Stimulated activated CD8-positive, alpha-beta memory T cell treated with anti-CD3 and anti-CD28 coated beads, Interleukin-2, amount 100 ng/mL, for 48 hours (primary cell): Measurements from ENCODE around the gene GTF2F2.

Source experiments
- DNase-seq, 2 donors: peaks; one replicate each; pipeline ENCODE4 v3.0.0-alpha.2; 2020; ENCODE audit warnings: low read depth in 2 of 2

GTF2F2 gene

GRCh38 chr13:45122941-45123340 lies 2.6 kb downstream of the GTF2F2 start:
- DNase-seq, result no peak

DNA sequence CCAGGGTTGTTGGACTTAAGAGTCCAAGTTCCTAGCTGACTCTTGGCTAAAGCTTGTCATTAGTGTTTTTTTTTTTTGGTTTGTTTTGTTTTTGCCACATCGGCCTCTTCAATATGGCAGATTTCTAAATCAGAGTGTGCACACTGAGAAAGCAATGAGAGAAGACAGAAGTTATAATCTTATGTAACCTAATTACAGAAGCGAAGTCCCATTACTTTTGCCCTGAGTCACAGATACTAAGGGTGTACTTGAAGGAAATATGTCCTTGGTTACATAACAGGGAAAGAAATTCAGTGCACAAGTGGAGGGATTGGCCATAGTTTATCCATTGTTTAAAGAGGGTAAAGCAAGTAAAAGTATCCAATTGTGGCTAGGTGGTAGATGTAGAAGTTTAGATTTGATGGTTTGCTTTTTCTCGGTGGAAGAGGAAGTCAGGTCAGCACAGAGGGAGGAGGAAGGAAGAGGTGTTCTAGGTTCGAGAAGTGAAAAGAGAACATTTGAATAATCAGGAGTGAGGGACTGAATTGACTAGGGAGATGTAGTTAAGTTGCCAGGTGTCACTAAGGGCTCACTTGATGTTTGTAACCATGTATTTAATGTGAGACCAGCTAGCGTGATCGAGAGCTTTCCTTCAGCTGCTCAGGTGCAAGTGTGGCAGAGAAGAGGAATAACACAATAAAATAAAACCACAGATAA lies 12.2 kb downstream of the GTF2F2 start:
- no peak for DNase-seq

- DNase-seq, result no peak
These were observed 13.2 kb downstream of the GTF2F2 start for GRCh38 chr13:45133396-45134118.

GRCh38 chr13:45136741-45137504 lies 16.6 kb downstream of the GTF2F2 start:
- no peak for DNase-seq

GRCh38 chr13:45137526-45137925 lies 17.2 kb downstream of the GTF2F2 start:
- DNase-seq, result no peak

GRCh38 chr13:45138282-45138681 lies 18.0 kb downstream of the GTF2F2 start:
- DNase-seq, result no peak

DNA sequence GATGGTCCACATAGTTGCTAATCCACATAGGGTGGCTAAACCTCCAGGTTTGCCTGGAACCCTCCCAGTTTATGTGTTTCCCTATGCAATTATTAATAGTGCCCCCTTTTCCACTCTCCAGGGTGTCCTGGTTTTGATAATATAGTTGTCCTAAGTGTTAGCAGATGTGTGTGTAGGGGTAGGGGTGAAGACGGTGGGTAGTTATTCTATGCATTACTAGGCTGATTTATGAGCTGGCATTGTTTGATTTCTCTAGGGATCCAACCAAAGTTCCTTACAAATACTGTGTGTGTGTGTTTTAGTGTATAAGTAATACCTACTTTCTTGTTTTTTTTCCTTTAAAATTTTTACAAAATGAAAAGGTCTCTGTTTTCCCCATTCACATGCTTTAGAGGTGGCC lies 21.1 kb downstream of the GTF2F2 start:
- DNase-seq, result no peak

- no peak for DNase-seq
These were observed 22.4 kb downstream of the GTF2F2 start for GRCh38 chr13:45142440-45143345.

DNA sequence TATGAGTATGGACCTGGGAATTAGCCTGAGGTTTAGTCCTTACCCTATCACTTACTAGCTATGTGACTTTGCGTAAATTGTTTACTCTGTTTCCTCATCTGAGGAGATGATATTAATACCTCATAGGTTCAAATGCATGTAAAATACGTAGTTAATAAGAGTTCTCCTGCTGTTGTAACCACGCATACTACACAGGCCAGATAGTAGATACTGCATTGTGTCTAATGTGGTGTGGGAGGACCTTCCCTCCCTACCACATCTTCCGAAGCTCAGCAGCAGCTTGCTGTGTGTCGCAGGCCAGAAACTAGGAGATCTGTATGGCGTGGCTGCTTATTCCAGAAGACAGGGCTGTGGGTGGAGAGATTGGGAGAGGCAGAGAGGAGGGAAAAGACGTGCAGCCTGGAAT lies 23.0 kb downstream of the GTF2F2 start:
- DNase-seq, result no peak

GRCh38 chr13:45149964-45150363 lies 29.7 kb downstream of the GTF2F2 start:
- no peak for DNase-seq

DNA sequence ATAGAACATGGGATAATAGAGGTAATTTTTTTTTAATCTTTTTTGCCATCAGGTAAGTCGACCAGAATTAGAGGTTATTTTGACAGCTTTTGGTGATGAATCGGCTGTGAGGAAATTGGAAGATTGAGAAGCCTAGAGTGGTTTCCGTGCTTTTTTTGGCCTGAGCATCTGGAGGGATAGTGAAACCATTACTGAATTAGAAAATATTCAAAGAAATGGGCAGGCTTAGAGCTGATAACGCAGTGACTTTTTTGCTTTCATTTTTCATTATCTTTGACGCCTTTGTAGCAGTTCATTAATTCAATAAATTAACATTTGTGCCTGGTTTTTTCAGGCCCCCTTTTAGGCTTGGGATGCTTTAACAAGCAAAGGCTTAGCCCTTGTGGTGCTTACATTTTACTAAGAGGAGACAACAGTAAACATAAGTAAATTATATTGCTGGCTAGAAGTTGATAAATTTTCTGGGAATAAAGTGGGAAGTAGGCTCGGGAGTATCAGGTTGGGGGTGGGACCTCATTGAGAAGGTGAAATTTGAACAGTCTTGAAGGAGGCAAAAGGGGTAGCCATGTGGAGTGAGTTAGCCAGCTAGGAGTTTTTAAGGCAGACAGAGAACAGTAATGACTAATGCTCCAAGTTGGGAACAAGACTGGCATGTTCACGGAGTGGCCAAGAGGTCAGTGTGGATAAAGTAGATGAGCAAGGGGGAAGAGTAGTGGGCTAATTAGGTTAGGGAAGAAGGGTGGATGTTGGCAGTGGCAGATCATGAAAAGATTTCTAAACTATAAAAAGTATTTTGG lies 36.5 kb downstream of the GTF2F2 start:
- DNase-seq, result no peak

DNA sequence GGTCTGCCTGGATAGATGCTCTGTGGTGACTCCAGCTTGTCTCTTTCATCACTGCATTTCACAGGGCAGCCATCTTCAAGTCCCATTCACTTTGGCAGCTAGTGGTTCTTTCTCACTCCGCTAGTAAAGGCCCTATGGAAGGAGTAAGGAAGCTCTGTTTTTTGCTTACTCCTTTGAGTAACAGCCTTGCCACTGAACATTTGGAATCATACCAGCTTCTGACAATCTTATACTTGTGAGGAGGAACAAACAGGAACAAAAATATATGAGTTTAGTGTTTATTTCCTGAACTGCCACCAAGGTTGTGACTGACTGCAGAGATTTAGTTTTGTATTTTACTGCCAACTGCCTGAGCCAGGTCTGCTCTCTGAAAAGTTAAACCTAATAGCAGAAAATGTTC lies 41.9 kb downstream of the GTF2F2 start:
- no peak for DNase-seq

DNA sequence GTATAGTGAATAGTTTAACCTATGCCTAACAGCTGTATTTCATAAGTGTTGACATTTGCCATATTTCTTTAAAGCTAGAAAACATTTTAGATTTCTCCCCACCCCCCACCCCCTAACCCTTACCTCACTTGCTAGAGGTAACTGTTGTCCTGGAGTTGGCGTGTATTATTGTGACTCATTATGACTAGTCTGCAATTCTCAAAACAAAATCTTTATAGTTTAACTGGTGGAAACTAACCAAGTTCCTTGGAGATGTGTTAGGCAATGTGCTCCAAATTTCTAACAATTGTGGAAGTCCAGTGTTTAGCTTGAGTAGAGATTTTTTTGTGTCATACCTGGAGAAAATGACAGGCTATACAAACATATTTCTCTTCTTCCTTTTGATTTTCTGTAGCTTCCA lies 42.5 kb downstream of the GTF2F2 start:
- no peak for DNase-seq

DNA sequence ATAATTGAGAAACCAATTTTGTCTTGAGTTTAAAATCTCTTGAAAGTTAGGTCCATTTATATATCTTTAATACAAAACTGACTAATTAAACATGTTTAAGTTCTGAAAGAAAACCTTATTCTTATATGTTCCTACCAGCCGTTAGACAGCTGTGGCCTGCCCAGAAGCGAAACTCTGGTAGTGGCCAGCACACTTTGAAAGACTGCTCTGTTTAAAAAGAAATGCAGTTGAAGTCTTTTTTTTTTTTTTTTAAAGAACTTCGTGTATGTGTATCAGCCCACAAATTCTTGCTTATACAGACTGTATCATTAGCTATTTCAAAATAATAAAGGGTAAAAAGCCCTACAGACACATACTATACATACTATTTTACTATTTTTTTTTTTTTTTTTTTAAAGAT lies 46.5 kb downstream of the GTF2F2 start:
- DNase-seq, result no peak

- no peak for DNase-seq
These were observed 47.6 kb downstream of the GTF2F2 start for GRCh38 chr13:45167611-45168554.

DNA sequence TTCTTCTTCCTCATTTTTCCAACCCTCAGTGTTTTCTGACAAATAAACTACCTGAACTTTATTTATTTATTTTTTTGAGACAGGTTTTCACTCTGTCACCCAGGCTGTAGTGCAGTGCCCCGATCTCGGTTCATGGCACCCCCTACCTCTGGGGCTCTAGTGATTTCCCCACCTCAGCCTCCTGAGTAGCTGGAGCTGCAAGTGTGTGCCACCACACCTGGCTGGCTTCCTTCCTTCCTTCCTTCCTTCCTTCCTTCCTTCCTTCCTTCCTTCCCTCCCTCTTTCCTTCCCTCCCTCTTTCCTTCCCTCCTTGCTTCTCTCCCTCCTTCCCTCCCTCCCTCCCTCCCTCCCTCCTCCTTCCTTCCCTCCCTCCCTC lies 48.2 kb downstream of the GTF2F2 start:
- no peak for DNase-seq

GRCh38 chr13:45174478-45174877 lies 54.2 kb downstream of the GTF2F2 start:
- DNase-seq, result no peak

DNA sequence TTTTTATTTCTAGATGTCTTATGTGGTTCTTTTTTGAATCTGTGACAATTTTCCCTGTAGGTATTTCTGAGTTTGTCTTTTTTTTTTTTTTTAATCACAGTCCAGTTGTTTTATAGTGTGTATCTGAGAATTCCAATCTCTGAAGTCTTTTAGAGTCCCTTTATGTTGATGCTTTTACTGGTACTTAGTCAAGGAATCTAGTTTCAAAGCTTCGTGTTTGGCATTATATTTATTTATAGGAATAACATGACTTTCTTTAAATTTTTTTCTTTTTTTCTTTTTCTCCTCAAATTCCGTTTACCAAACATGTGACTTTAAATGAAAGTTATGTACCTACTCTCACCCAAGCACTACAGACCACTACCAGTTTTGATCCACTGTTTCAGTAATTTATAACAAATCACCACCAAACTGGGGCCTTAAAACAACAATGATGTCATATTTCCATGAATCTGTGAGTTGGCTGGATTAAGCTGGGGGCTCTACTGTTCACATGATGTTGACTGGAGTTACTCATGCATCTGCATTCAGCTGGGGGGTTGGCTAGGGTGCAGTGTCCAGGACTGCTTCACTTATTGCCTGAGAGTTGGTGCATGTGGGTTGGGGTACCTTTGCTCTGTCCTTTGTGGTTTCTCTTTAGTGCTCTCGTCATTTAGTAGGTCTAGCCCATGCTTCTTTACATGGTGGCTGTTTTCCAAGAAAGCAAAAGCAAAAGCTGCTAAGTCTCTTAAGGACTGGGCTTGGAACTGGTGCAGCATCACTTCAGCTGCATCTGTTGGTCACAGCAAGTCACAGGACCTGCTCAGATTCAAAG lies 58.2 kb downstream of the GTF2F2 start:
- DNase-seq, result no peak

DNA sequence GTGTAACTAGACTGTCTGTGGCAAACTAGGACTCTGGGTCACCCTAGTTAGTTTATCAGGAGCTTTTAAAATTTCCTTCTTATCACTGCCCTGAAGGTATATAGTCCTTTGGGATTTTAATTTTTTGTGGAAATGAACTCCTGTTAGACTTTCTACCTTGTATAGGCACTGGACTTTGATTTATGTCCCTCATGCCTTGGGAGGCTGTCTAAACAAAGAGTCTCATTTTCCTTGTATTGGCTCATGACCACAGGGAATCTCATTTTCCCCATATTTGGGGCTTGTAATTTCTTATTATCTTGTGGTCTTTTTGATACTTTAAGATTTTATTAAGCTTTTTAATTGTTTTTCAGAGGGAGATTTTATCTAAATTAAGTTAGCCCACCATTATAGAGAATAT lies 59.1 kb downstream of the GTF2F2 start:
- no peak for DNase-seq
